Osteocyte (in vitro differentiated cells): ENCODE measurements around the gene STX11. TPM values are rescaled to one million over a fixed set of nuclear protein-coding genes. Genes with fewer than 3 reads are reported as not detected.

Experiments used
- DNase-seq: peaks from one replicate; pipeline ENCODE4 v3.0.0; 2021; ENCODE audit warnings: mixed read lengths; ENCODE audit not compliant: unreplicated experiment; ENCODE audit errors: extremely low spot score
- H3K27ac Mint-ChIP-seq: one replicate; pipeline ENCODE4 v1.8.0; 2021; ENCODE audit warnings: mild to moderate bottlenecking, mixed read lengths; ENCODE audit not compliant: unreplicated experiment
- H3K27me3 Mint-ChIP-seq: one replicate; pipeline ENCODE4 v1.8.0; 2021; ENCODE audit warnings: mixed read lengths; ENCODE audit not compliant: unreplicated experiment
- H3K36me3 Mint-ChIP-seq: one replicate; pipeline ENCODE4 v1.8.0; 2021; ENCODE audit warnings: mixed read lengths; ENCODE audit not compliant: unreplicated experiment
- H3K4me1 Mint-ChIP-seq: one replicate; pipeline ENCODE4 v1.8.0; 2021; ENCODE audit warnings: mixed read lengths; ENCODE audit not compliant: unreplicated experiment
- H3K4me3 Mint-ChIP-seq: one replicate; pipeline ENCODE4 v1.8.0; 2021; ENCODE audit warnings: mild to moderate bottlenecking, moderate library complexity, mixed read lengths; ENCODE audit not compliant: unreplicated experiment
- H3K9me3 Mint-ChIP-seq: one replicate; pipeline ENCODE4 v1.8.0; 2021; ENCODE audit warnings: mixed read lengths; ENCODE audit not compliant: unreplicated experiment
- total RNA-seq: library from RNA; stranded (reverse); gene quantifications from 2 replicates; pipeline ENCODE4 v1.2.1, GENCODE V29; 2021
- TF ChIP-seq, protein P1 (sequence below): fragments of 200-600 bp; sonication (generic); IDR thresholded peaks from 2 replicates; pipeline ENCODE4 v1.5.0; 2021; ENCODE audit warnings: antibody characterized with exemption, mild to moderate bottlenecking, moderate library complexity

Gene STX11
- total RNA-seq, 1 donor from 2014 or later: 0.86 TPM

DNA sequence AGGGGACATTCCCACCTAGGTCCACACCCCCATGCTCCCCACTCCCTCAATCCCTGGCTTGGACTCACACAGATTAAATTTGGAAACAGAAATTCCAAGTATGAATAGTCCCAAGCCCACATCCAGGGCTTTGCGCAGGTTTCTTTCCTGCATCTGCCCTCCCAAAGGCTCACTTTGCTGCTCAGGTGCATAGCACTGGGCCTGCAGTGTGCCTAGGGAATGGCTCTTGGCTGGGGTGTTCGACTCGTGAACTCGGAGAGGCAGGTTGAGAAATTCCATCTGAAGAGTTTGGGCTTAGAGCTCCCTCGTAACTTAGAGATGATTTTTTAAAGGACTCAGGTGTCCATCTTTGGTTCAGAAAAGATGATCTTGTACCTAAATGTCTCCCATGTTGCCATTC is 40.1 kb upstream of the STX11 start:
- no peak overlapping the region for H3K4me3 Mint-ChIP-seq
- no peak for DNase-seq
- TF ChIP-seq, protein P1, sequence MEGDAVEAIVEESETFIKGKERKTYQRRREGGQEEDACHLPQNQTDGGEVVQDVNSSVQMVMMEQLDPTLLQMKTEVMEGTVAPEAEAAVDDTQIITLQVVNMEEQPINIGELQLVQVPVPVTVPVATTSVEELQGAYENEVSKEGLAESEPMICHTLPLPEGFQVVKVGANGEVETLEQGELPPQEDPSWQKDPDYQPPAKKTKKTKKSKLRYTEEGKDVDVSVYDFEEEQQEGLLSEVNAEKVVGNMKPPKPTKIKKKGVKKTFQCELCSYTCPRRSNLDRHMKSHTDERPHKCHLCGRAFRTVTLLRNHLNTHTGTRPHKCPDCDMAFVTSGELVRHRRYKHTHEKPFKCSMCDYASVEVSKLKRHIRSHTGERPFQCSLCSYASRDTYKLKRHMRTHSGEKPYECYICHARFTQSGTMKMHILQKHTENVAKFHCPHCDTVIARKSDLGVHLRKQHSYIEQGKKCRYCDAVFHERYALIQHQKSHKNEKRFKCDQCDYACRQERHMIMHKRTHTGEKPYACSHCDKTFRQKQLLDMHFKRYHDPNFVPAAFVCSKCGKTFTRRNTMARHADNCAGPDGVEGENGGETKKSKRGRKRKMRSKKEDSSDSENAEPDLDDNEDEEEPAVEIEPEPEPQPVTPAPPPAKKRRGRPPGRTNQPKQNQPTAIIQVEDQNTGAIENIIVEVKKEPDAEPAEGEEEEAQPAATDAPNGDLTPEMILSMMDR: no peak
- H3K36me3 Mint-ChIP-seq: no peaks in the 10 kb centered on the region
- H3K27ac Mint-ChIP-seq: no peak overlapping the region
- H3K27me3 Mint-ChIP-seq: no peaks in the 10 kb centered on the region
- no peaks in the 10 kb centered on the region for H3K4me1 Mint-ChIP-seq
- H3K9me3 Mint-ChIP-seq: no peaks in the 10 kb centered on the region

DNA sequence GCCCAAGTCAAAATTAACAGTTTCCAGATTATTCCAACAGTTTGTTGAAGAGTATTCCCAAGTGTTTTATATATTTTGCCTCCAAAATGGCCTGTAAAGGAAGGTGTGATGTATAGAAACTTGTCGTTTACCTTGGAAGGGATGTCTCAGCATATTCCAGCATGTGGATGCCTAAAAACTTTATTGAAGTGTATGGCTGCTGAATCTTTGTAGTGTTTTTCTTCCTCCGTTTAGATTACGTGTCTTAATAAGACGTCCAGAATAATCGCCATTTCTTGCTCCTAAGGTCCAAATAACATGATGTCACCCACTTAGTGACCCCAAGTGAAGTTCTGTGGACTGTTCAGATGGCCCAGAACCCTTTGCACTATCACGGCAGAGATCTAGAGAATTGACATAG is 37.0 kb upstream of the STX11 start:
- Mint-ChIP-seq H3K4me1 (no peaks in the 10 kb centered on the region), H3K4me3 (no peak overlapping the region), H3K9me3 (no peaks in the 10 kb centered on the region), H3K27me3 (no peaks in the 10 kb centered on the region), H3K27ac (no peak overlapping the region), H3K36me3 (no peaks in the 10 kb centered on the region)
- TF ChIP-seq, protein P1: no peak
- DNase-seq: no peak

DNA sequence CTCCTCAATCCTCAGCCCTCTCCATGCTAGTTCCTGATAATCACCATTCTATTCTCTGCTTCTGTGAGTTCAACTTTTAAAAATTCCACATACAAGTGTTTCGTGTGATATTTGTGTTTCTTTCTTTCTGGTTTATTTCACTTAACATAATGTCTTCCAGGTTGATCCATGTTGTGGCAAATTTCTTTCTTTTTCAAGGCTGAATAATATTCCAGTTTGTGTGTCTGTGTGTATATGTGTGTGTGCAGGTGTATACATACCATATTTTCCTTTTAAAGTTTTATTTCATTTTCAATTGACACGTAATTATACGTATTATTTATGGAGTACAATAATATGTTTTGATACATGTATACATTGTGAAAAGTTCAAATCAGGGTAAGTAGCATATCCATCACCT is 35.1 kb upstream of the STX11 start:
- DNase-seq: no peak
- H3K9me3 Mint-ChIP-seq: no peaks in the 10 kb centered on the region
- TF ChIP-seq, protein P1: no peak
- H3K36me3 Mint-ChIP-seq: no peaks in the 10 kb centered on the region
- H3K27me3 Mint-ChIP-seq: no peaks in the 10 kb centered on the region
- H3K27ac Mint-ChIP-seq: no peak overlapping the region
- H3K4me3 Mint-ChIP-seq: no peak overlapping the region
- no peaks in the 10 kb centered on the region for H3K4me1 Mint-ChIP-seq

DNA sequence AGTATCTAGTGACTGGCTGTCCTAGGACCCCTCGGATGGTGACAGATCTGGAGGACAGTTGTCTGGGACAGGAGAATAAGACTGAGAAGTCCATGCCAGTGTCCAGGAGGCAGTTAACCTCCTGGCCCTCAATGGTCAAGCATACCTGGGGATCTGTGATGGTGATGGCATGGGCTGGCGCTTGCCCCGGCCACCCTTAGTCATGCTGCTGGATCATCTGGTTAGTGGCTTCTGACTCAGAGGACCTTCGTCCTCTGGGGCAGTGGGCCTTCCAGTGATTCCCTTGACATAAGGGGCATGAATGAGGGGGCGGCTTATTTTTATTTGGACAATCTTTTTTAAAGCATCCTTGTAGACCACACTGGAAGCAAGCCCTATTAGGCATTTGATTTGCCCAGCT is 30.9 kb upstream of the STX11 start:
- TF ChIP-seq, protein P1: no peak
- DNase-seq: no peak
- Mint-ChIP-seq H3K36me3 (no peaks in the 10 kb centered on the region), H3K9me3 (peaks cover 5% of the 10 kb centered on the region), H3K4me3 (no peak overlapping the region), H3K27me3 (no peaks in the 10 kb centered on the region), H3K27ac (no peak overlapping the region), H3K4me1 (no peaks in the 10 kb centered on the region)

DNA sequence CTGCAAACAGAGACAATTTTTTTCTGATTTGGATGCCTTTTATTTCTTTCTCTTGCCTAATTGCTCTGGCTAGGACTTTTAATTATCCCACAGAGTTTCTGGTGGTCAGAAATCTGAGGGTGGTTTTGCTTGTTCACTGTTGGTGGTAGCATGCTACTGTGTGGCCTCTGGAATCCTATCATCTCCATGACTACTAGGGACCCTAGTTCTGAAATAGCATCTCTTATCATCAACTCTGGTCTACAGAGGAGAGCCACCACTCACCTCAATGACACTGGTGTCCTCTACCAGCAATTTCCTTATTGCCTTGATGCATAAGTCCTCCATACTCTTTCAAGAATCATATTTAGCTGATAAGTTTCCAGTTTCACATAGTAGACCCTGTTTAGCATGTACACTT is 27.5 kb upstream of the STX11 start:
- H3K4me1 Mint-ChIP-seq: no peaks in the 10 kb centered on the region
- no peak overlapping the region for H3K4me3 Mint-ChIP-seq
- H3K27ac Mint-ChIP-seq: no peak overlapping the region
- no peak for DNase-seq
- peaks cover 5% of the 10 kb centered on the region for H3K9me3 Mint-ChIP-seq
- no peaks in the 10 kb centered on the region for H3K36me3 Mint-ChIP-seq
- H3K27me3 Mint-ChIP-seq: no peaks in the 10 kb centered on the region
- TF ChIP-seq, protein P1: no peak
